GM18951 (cell line): ENCODE results near the gene STMN3.

Source experiments
- POLR2A ChIP-seq: IDR thresholded peaks from 4 replicates; pipeline ENCODE4 v1.6.1; 2011; ENCODE audit warnings: mild to moderate bottlenecking; ENCODE audit not compliant: insufficient read length, insufficient read depth; ENCODE audit errors: extremely low read depth
- in situ Hi-C: fragments of 300-500 bp; cut with MboI; formaldehyde crosslinking; loops from one replicate; pipeline ENCODE4 v1.12.0; 2022; ENCODE audit warnings: low sequenced_read_pairs, mixed read lengths, inconsistent platforms; ENCODE audit not compliant: unreplicated experiment

The STMN3 gene

DNA sequence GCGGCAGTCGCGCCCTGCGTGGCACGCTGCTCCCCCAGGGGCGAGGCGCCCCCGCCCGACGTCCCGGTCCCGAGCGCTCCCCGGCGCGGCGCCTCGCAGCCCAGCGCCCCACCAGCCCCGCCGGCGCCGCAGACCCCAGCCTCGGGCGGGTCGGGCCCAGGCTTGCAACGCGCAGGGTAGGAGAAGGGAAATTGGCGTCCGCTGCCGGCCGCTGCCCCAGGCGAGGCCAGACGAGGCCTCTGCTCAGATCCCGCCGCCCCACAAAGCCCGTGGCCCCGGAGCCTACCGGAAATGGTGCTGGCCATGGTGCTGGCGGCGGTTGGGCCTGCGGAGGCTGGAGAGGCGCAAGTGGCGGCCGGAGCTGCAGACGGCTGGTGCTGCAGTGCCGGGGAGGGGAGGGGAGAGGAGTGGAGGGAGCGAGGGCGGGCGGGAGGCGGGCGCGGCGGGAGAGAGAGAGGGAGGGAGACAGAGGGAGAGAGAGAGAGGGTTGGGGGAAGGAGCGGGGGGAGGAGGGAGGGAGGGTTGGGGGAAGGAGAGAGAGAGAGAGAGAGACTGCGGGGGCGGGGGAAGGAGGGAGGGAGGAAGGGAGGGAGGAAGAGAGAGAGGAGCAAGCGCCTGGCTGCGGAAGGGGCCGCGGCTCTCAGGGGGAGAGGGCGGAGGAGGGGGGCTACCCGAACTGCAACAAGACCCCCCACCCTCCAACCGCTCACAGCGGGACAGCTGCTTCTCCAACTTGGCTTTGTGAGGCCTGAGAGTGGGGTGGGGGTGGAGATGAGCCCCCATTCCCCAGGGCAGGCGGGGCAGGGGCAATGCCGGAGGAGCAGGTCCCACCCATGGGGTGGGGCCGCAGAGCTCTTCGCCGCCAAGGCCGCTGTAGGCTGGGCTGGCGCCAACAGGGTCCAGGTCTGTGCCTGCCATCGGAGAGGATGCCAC lies at the start of gene STMN3:
Gene STMN3 (minus strand): TSS at position 384 of the 933 bp plus-strand sequence. CDS start 79 bp downstream, at position 305.
- in situ Hi-C loops = no loop called here

DNA sequence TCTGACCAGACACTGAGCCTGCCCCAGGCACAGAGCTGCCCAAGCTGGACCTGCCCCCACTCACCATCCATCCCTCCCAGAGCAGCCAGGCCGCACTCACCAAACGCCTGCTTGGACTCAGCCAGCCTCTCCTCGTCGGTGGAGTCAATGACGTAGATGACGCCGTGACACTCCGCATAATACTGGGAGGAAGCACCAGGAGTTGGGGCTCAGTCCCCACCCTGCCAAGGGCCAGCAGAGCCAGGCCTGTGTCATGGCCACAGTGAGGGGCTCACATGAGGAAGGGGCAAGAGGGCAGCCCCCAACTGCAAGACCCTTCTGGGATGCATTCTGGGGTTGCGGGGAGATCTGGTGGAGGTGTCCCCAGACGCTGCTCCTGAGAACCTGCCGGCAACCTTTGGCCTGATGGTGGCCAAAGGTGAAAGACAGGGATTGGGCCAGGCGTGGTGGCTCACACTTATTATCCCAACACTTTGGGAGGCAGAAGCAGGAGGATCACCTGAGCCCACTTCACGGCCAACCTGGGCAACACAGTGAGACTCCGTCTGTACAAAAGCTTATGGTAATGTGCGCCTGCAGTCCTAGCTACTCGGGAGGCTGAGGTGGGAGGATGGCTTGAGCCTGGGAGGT lies 48.9 kb upstream of the STMN3 start:
- TF ChIP-seq POLR2A = no peak
- in situ Hi-C loops = no loop called here

More for the DNA sequence above, at the start of gene STMN3:
- no peak for TF ChIP-seq POLR2A

DNA sequence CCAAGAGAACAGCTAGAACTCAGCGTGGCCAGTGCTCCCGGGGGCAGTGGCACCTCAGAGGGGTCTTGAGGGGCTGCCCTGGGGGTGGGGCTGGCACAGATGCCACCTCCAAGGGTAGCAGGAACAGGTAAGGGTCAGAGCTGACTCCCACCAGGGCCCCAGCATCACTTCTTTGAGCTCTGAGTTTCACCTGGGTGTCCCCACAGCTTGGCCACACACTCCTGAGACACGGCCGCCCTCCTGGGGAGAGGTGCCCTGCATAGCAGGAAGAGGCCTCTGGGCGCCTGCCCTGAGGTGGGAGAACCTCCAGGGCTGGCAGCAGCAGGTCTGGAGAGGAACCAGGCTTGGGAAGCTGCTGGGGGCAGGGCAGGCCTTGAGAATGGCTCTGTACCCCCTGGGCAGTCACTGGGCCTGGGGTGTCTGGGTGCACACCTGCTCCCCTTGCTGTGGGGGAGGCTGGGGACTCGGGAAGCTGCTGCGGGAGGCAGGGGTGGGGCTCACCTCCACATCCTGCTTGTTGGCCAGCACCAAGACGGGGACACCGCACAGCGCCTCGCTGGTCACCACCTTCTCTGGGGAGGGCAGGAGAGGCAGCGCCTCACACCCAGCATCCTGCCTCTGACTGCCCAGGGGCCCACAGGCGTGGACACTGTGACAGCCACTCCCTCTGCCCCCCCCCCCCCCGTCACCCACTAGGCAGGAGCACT lies 48.3 kb upstream of the STMN3 start:
- in situ Hi-C loops = no loop called here

DNA sequence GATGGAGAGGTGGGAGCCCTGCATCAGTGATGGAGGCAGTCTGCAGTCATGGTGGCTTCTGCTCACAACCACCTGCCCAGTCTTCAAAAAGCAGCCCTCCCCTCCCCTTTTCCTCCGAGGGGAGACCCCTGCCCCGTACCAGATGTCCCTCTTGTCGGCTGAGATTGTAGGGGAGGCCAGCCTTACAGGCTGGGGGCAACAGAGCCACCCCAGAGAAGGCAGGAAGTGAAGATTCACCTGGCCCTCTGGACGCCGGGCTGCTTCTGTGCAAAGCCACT lies 47.8 kb upstream of the STMN3 start:
- TF ChIP-seq POLR2A = no peak
- in situ Hi-C loops = no loop called here

More for the DNA sequence above, 48.3 kb upstream of the STMN3 start:
- no peak for TF ChIP-seq POLR2A

DNA sequence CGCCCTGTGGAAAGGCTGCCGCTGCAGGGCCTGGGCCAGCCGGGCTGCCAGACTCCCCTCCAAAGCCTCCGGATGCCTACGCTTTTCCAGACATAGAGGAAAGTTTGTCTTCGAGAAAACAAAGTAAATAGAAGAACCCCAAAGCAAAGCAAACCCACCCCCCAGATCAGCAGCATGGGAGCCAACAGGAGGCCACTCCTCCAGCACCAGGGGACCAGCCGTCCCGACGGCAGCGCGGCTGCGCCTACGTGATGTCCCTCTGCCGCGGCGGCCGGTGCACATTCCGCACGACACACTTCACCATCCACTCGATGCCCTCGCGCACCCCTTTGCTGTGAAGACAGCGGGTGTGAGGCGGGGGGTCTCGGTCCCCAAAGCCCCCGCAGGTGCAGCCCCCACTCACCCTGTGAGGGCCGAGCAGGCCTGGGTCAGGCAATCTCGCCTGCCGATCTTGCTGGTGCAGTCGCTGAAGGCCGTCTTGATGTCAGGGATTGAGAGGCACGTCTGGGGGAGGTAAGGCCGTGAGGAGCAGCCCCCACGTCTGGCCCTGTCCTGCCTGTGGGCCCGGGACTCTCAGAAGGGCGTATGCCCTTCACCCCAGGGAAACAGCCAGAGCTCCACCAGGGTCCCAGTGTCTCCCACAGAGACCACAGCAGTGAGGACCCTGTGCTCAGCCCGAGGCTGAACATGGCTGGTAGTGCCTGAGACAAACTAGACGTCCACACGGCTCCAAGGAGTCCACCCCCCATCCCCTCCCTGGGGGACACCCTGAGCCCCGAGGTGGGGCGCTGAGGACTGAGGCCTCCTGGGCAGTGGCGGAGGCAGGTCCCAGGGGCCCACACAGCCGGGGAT lies 47.2 kb upstream of the STMN3 start:
- TF ChIP-seq POLR2A = no peak
- in situ Hi-C loops = no loop called here

DNA sequence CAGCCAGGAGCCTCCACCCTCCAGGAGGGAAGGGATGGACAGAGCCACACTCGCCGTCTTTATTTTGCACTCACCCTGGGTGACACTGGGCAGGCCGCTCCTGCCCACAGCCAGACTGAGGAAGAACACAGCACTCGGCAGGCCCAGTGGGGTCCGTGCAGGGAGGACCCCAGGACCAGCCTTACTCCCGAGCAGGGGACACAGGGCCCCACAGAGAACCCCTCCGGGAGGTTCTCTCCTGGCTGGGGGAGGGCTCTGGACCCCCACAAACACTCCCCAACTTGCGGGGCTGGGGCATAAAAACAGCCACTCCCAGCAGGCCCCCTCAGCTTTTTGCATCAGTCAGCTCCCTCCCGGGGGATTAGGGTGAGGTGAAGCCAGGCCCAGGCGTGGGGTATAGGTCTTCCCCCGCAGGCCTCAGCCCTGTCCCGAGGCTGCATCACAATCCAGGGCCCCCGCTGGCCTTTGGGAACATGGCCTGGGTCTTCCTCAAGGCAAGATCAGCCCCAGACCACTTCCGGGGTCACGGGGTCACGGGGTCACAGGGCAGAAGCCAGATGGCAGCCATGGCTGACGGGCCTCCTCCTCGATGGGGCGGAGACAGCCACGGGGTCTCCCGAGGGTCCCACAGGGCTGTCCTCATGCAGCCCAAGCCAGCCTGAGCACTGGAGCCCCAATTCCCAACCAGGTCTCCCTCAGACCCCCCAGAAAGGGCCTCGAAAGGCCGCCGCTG lies 46.4 kb upstream of the STMN3 start:
- peak; percentile 11 for TF ChIP-seq POLR2A
- in situ Hi-C loops = no loop called here

DNA sequence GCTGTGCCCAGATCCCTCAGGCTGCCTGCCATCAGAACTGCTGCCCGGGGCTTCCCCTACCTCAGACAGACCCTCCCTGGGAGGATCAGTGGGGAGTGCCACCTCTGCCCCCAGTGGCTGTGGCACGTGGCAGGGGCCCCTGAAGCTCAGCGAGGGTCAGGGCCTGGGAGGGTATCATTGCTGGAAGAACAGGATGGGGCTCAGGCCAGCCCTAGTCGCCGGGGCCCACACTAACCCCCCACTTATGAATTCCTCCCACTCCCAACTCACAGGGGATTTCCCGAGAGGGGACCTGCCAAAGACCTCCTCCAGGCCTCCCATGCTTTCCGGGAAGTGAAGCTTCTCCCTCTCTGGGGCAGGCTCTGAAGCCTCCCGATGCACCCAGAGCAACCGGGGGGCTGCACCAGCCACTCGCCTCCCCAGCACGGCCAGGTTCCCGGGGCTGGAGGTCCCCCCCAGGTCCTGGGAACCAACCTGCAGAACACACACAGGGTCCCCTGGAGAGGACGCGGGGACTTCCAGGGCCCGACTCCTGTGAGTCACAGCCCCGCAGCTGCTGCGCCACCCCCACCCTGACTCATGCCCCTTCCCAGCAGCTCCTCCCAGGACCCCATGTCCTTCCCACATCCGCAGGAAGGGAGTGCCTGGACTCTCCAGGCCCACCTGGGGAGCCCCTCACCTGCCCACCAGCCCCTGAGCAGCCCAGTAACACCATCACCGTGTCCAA lies 45.7 kb upstream of the STMN3 start:
- in situ Hi-C loops = no loop called here
- no peak for TF ChIP-seq POLR2A

DNA sequence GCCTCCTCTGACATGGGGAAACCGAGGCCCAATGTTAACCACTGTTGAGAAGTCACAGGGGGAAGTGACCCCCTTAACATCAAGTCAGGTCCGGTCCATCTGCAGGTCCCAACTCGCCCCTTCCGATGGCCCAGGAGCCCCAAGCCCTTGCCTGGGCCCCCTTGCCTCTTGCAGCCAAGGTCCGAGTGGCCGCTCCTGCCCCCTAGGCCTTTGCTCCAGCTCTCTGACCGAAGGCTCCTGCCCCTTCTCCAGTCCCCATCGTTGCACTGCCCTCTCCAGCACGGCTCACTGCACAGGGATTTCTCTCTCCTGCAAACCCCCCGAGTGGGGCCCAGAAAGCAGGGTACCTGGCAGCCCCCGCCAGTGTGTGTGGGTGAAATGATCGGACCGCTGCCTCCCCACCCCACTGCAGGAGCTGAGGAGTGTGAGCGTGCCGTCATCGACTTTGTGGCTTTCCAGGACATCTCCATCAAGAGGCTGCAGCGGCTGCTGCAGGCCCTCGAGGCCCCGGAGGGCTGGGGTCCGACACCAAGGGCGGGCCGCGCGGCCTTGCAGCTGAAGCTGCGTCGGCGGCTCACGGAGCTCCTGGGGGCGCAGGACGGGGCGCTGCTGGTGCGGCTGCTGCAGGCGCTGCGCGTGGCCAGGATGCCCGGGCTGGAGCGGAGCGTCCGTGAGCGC lies 44.8 kb upstream of the STMN3 start:
- TF ChIP-seq POLR2A = no peak
- in situ Hi-C loops = no loop called here

DNA sequence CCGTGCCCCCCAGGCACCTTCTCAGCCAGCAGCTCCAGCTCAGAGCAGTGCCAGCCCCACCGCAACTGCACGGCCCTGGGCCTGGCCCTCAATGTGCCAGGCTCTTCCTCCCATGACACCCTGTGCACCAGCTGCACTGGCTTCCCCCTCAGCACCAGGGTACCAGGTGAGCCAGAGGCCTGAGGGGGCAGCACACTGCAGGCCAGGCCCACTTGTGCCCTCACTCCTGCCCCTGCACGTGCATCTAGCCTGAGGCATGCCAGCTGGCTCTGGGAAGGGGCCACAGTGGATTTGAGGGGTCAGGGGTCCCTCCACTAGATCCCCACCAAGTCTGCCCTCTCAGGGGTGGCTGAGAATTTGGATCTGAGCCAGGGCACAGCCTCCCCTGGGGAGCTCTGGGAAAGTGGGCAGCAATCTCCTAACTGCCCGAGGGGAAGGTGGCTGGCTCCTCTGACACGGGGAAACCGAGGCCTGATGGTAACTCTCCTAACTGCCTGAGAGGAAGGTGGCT lies 44.2 kb upstream of the STMN3 start:
- in situ Hi-C loops = no loop called here
- TF ChIP-seq POLR2A = no peak

DNA sequence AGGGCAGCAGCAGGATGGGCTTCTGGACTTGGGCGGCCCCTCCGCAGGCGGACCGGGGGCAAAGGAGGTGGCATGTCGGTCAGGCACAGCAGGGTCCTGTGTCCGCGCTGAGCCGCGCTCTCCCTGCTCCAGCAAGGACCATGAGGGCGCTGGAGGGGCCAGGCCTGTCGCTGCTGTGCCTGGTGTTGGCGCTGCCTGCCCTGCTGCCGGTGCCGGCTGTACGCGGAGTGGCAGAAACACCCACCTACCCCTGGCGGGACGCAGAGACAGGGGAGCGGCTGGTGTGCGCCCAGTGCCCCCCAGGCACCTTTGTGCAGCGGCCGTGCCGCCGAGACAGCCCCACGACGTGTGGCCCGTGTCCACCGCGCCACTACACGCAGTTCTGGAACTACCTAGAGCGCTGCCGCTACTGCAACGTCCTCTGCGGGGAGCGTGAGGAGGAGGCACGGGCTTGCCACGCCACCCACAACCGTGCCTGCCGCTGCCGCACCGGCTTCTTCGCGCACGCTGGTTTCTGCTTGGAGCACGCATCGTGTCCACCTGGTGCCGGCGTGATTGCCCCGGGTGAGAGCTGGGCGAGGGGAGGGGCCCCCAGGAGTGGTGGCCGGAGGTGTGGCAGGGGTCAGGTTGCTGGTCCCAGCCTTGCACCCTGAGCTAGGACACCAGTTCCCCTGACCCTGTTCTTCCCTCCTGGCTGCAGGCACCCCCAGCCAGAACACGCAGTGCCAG lies 43.6 kb upstream of the STMN3 start, which contains the start of gene TNFRSF6B:
Gene TNFRSF6B (plus strand): TSS at position 25 of the 729 bp plus-strand sequence. CDS start 116 bp downstream, at position 141.
- in situ Hi-C loops = no loop called here
- peak; percentile 3 for TF ChIP-seq POLR2A
